Smooth muscle cell (in vitro differentiated cells): ENCODE measurements around the gene TPRX1. TPM values are rescaled to one million over a fixed set of nuclear protein-coding genes. Genes with fewer than 3 reads are reported as not detected.

ENCODE experiments used
- DNase-seq: peaks from one replicate; lab custom pipeline; 2025; ENCODE audit not compliant: unreplicated experiment; lab: John Stamatoyannopoulos, UW
- H2AFZ ChIP-seq: fragments of 200-600 bp; sonication (generic); 2 replicates; pipeline ENCODE4 v1.6.0; 2016; ENCODE audit warnings: antibody characterized with exemption, low read depth, mild to moderate bottlenecking
- H3F3A ChIP-seq: fragments of 200-600 bp; sonication (generic); 2 replicates; pipeline ENCODE4 v1.6.0; 2017; ENCODE audit warnings: antibody characterized with exemption, low read depth
- H3K27ac ChIP-seq: fragments of 200-600 bp; sonication (generic); 2 replicates; pipeline ENCODE4 v1.5.1; 2016; ENCODE audit warnings: low read depth, mild to moderate bottlenecking
- H3K27me3 ChIP-seq: fragments of 200-600 bp; sonication (generic); 2 replicates; pipeline ENCODE4 v1.6.1; 2016; ENCODE audit warnings: low read depth, mild to moderate bottlenecking
- H3K36me3 ChIP-seq: fragments of 200-600 bp; sonication (generic); 2 replicates; pipeline ENCODE4 v1.5.1; 2016; ENCODE audit warnings: low read depth
- H3K4me1 ChIP-seq: fragments of 200-600 bp; sonication (generic); 2 replicates; pipeline ENCODE4 v1.5.1; 2016; ENCODE audit warnings: low read depth
- H3K4me2 ChIP-seq: fragments of 200-600 bp; sonication (generic); 2 replicates; pipeline ENCODE4 v1.6.0; 2016; ENCODE audit warnings: mild to moderate bottlenecking
- H3K4me3 ChIP-seq: fragments of 200-600 bp; sonication (generic); 2 replicates; pipeline ENCODE4 v1.5.1; 2016; ENCODE audit warnings: mild to moderate bottlenecking
- H3K79me2 ChIP-seq: fragments of 200-600 bp; sonication (generic); 2 replicates; pipeline ENCODE4 v1.6.0; 2016; ENCODE audit warnings: low read depth, mild to moderate bottlenecking
- H3K9ac ChIP-seq: fragments of 200-600 bp; sonication (generic); 2 replicates; pipeline ENCODE4 v1.6.0; 2016; ENCODE audit warnings: low read depth
- H3K9me3 ChIP-seq: fragments of 200-600 bp; sonication (generic); replicated peaks from 2 replicates; pipeline ENCODE4 v1.5.1; 2016; ENCODE audit warnings: low read depth
- H4K20me1 ChIP-seq: fragments of 200-600 bp; sonication (generic); 2 replicates; pipeline ENCODE4 v1.6.0; 2016; ENCODE audit warnings: low read depth
- CTCF ChIP-seq: fragments of 200-600 bp; sonication (generic); IDR thresholded peaks from 2 replicates; pipeline ENCODE4 v1.5.1; 2017; ENCODE audit warnings: borderline replicate concordance, mild to moderate bottlenecking, antibody characterized with exemption; ENCODE audit not compliant: insufficient read depth, poor library complexity, severe bottlenecking
- WGBS: methylation state at CpG from one replicate; pipeline ENCODE4 v1.1.7; 2016; ENCODE audit warnings: low lambda C conversion rate; 5-methylcytosine and 5-hydroxymethylcytosine counted together
- polyA plus RNA-seq: library from polyadenylated mRNA; unstranded; fragments of >200 nt; fragmentation: Nextera tagmentation; extraction: Ambion mirVana; gene quantifications from 2 replicates; pipeline ENCODE4 v1.2.1, GENCODE V29; 2016
- total RNA-seq: library from RNA; depleted of rRNA; stranded (reverse); fragments of >200 nt; gene quantifications from 2 replicates; pipeline ENCODE4 v1.2.3, GENCODE V29; 2014

Gene TPRX1
- total and polyA plus RNA-seq, 2 experiments from 2014 or later = not detected

DNA sequence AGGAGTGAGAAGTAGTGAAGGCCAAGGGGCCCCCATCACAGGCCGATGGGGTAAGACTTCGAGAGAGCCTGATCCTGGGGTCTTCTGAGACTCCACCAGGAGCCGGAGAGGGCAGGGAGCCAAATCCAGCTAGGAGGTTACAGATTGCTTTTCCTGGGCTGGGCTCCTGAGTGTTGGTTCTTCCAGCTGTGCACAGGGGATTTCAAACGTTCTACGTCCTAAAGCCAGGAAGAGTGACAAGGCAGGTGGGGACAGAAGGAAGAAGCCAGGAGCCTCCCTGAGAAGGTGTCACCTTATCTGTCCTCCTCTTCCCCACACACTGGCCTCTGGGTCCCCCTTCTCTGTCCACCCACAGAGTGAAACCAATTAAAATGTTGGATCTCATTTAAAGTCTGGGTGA, 38.6 kb upstream of the TPRX1 start:
- Histone ChIP-seq H3K79me2 (no peaks in the 10 kb centered on the region), H4K20me1 (no peaks in the 10 kb centered on the region), H3K27ac (no peak overlapping the region), H3K4me1 (peaks cover 12% of the 10 kb centered on the region), H2AFZ (no peak overlapping the region), H3K9ac (no peak overlapping the region), H3K9me3 (no peaks in the 10 kb centered on the region), H3K36me3 (no peaks in the 10 kb centered on the region), H3K27me3 (no peaks in the 10 kb centered on the region), H3K4me2 (no peak overlapping the region), H3K4me3 (no peak overlapping the region), H3F3A (no peaks in the 10 kb centered on the region)
- TF ChIP-seq CTCF = no peak
- no peak for DNase-seq
- WGBS = 73% methylated on average over 5 of the region's 5 CpGs

DNA sequence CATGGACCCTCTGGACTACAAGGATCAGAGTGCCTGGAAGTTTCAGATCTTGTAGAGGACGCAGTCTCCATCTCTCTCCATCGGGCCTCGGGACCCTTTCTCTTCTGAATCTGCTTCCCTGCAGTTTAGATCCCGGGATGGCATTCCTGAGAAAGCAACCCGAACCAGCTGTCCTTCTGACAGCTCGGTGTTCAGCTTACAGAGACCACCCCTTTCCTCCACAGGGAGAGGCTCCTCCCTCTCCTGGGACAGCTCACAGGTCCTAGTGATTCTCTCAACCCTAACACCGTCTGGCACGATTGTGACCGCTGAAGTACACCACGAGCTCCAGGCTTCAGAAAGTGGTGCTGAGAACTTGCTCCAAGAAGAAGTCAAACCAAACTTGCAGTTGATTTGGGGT, 35.6 kb upstream of the TPRX1 start:
- no peak for TF ChIP-seq CTCF
- no peak for DNase-seq
- no peak overlapping the region for H3K9ac ChIP-seq
- no peak overlapping the region for H3K4me2 ChIP-seq
- peaks cover 12% of the 10 kb centered on the region for H3K4me1 ChIP-seq
- no peaks in the 10 kb centered on the region for H3K27me3 ChIP-seq
- H3K4me3 ChIP-seq = no peak overlapping the region
- 43% methylated on average over 10 of the region's 10 CpGs for WGBS
- H3K36me3 ChIP-seq = no peaks in the 10 kb centered on the region
- no peak overlapping the region for H3K27ac ChIP-seq
- H2AFZ ChIP-seq = no peak overlapping the region
- H3K9me3 ChIP-seq = no peaks in the 10 kb centered on the region
- H4K20me1 ChIP-seq = no peaks in the 10 kb centered on the region
- no peaks in the 10 kb centered on the region for H3F3A ChIP-seq
- H3K79me2 ChIP-seq = no peaks in the 10 kb centered on the region

DNA sequence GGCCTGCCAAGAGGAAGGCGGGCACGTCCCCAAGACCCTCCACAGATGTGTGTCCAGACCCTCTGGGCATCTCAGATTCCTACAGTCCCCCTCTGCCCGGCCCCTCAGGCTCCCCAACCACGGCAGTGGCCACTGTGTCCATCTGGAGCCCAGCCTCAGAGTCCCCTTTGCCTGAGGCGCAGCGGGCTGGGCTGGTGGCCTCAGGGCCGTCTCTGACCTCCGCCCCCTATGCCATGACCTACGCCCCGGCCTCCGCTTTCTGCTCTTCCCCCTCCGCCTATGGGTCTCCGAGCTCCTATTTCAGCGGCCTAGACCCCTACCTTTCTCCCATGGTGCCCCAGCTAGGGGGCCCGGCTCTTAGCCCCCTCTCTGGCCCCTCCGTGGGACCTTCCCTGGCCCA, 35.1 kb upstream of the TPRX1 start:
- Histone ChIP-seq H3F3A (no peaks in the 10 kb centered on the region), H3K4me2 (no peak overlapping the region), H3K9ac (no peak overlapping the region), H3K4me1 (peaks cover 12% of the 10 kb centered on the region), H4K20me1 (no peaks in the 10 kb centered on the region), H3K27ac (no peak overlapping the region), H3K4me3 (no peak overlapping the region), H3K9me3 (no peaks in the 10 kb centered on the region), H3K36me3 (no peaks in the 10 kb centered on the region), H2AFZ (no peak overlapping the region), H3K27me3 (no peaks in the 10 kb centered on the region), H3K79me2 (no peaks in the 10 kb centered on the region)
- no peak for DNase-seq
- WGBS = 87% methylated on average over 7 of the region's 16 CpGs
- no peak for TF ChIP-seq CTCF

GRCh38 chr19:47836038-47836437, 31.7 kb upstream of the TPRX1 start:
- TF ChIP-seq CTCF = no peak
- H3K4me3 ChIP-seq = no peak overlapping the region
- H3K9ac ChIP-seq = no peak overlapping the region
- no peaks in the 10 kb centered on the region for H3K79me2 ChIP-seq
- no peaks in the 10 kb centered on the region for H4K20me1 ChIP-seq
- H3K4me2 ChIP-seq = no peak overlapping the region
- 96% methylated on average over 8 of the region's 8 CpGs for WGBS
- no peaks in the 10 kb centered on the region for H3F3A ChIP-seq
- no peaks in the 10 kb centered on the region for H3K27me3 ChIP-seq
- no peak overlapping the region for H3K27ac ChIP-seq
- peaks cover 12% of the 10 kb centered on the region for H3K4me1 ChIP-seq
- no peak for DNase-seq
- no peaks in the 10 kb centered on the region for H3K36me3 ChIP-seq
- H2AFZ ChIP-seq = no peak overlapping the region
- no peaks in the 10 kb centered on the region for H3K9me3 ChIP-seq
